ENCODE measurements around the gene SOBP.

DNA sequence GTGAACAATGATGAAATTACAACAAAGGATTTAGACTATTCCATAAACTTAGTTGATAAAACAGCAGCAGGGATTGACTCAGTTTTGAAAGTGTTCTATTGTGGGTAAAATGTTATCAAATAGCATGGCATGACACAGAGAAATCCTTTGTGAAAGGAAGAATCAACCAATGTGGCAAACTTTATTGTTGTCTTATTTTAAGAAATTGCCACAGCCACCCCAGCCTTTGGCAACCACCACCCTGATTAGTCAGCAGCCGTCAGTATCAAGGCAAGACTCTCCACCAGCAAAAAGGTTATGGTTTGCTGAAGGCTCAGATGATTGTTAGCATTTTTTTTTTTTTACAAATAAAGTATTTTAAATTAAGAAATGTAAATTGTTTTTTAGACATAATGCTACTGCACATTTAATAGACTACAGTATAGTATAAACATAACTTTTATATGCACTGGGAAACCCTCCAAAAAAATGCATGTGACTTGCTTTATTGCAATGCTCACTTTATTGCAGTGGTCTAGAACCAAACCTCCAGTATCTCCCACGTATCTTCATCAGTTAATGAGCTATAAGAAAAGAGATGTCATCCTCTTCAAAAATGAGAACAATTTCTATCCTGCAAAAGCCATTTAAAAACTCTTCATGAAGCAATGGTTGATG is 162.7 kb downstream of the SOBP start:
- TF ChIP-seq, protein P1, sequence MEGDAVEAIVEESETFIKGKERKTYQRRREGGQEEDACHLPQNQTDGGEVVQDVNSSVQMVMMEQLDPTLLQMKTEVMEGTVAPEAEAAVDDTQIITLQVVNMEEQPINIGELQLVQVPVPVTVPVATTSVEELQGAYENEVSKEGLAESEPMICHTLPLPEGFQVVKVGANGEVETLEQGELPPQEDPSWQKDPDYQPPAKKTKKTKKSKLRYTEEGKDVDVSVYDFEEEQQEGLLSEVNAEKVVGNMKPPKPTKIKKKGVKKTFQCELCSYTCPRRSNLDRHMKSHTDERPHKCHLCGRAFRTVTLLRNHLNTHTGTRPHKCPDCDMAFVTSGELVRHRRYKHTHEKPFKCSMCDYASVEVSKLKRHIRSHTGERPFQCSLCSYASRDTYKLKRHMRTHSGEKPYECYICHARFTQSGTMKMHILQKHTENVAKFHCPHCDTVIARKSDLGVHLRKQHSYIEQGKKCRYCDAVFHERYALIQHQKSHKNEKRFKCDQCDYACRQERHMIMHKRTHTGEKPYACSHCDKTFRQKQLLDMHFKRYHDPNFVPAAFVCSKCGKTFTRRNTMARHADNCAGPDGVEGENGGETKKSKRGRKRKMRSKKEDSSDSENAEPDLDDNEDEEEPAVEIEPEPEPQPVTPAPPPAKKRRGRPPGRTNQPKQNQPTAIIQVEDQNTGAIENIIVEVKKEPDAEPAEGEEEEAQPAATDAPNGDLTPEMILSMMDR (IDR thresholded peaks at IDR 0.05), result no peak
- TF ChIP-seq POLR2AphosphoS5 (IDR thresholded peaks at IDR 0.05; ENCODE audit: insufficient read depth in 1 of 2, low read depth in 1 of 2) (no peak), POLR2A (IDR thresholded peaks at IDR 0.05) (no peak)

Measured in vagina (tissue), 2 donors.